OCI-LY1 (cell line): ENCODE data around the gene RSPH1.
A peak's percentile ranks its signal among the peaks of the same experiment; 100 is the strongest.

Experiments used
- H2AFZ ChIP-seq: fragments of 200-600 bp; sonication (generic), shearing (Covaris generic); 2 replicates; pipeline ENCODE4 v1.6.0; 2014; ENCODE audit warnings: antibody characterized with exemption, mild to moderate bottlenecking, low read length
- H3F3A ChIP-seq: fragments of 200-600 bp; sonication (generic), shearing (Covaris generic); 2 replicates; pipeline ENCODE4 v1.6.0; 2014; ENCODE audit warnings: mild to moderate bottlenecking, antibody characterized with exemption, low read length, moderate library complexity; ENCODE audit not compliant: insufficient read depth
- H3K27ac ChIP-seq: fragments of 200-600 bp; sonication (generic); 2 replicates; pipeline ENCODE4 v1.5.1; 2014; ENCODE audit warnings: low read length, mixed run types, mild to moderate bottlenecking, low read depth; ENCODE audit not compliant: poor library complexity, severe bottlenecking
- H3K27me3 ChIP-seq: fragments of 200-600 bp; sonication (generic); 2 replicates; pipeline ENCODE4 v1.6.0; 2014; ENCODE audit warnings: antibody characterized with exemption, mild to moderate bottlenecking, low read length, moderate library complexity; ENCODE audit not compliant: insufficient read depth
- H3K36me3 ChIP-seq: fragments of 200-600 bp; sonication (generic); 2 replicates; pipeline ENCODE4 v1.6.1; 2014; ENCODE audit warnings: mild to moderate bottlenecking, antibody characterized with exemption, low read length, moderate library complexity, mixed read lengths; ENCODE audit not compliant: insufficient read depth
- H3K4me1 ChIP-seq: fragments of 200-600 bp; sonication (generic); 2 replicates; pipeline ENCODE4 v1.5.1; 2014; ENCODE audit warnings: mild to moderate bottlenecking, low read length, moderate library complexity; ENCODE audit not compliant: insufficient read depth, severe bottlenecking
- H3K4me2 ChIP-seq: fragments of 200-600 bp; sonication (generic), shearing (Covaris generic); 2 replicates; pipeline ENCODE4 v1.6.1; 2014; ENCODE audit warnings: low read length
- H3K4me3 ChIP-seq: fragments of 200-600 bp; sonication (generic); 2 replicates; pipeline ENCODE4 v1.5.1; 2014; ENCODE audit warnings: low read length, low read depth, mild to moderate bottlenecking, mixed read lengths; ENCODE audit not compliant: poor library complexity, severe bottlenecking
- H3K79me2 ChIP-seq: fragments of 200-600 bp; shearing (Covaris generic); 2 replicates; pipeline ENCODE4 v1.6.1; 2016; ENCODE audit warnings: mixed run types, low read length, mixed read lengths; ENCODE audit not compliant: insufficient read depth
- H3K9ac ChIP-seq: fragments of 200-600 bp; sonication (generic), shearing (Covaris generic); 2 replicates; pipeline ENCODE4 v1.6.1; 2014; ENCODE audit warnings: mild to moderate bottlenecking, low read length, mixed read lengths
- H3K9me2 ChIP-seq: fragments of 200-600 bp; sonication (generic), shearing (Covaris generic); 2 replicates; pipeline ENCODE4 v1.6.1; 2014; ENCODE audit warnings: low read depth, mild to moderate bottlenecking, low read length, mixed read lengths
- H3K9me3 ChIP-seq: fragments of 200-600 bp; shearing (Covaris generic); 2 replicates; pipeline ENCODE4 v1.6.1; 2014; ENCODE audit warnings: low read length, mixed read lengths
- H4K20me1 ChIP-seq: fragments of 200-600 bp; sonication (generic), shearing (Covaris generic); 2 replicates; pipeline ENCODE4 v1.6.0; 2016; ENCODE audit warnings: mild to moderate bottlenecking, low read length; ENCODE audit not compliant: insufficient read depth
- CTCF ChIP-seq: fragments of 200-600 bp; sonication (generic), shearing (Covaris generic); IDR thresholded peaks from 2 replicates; pipeline ENCODE4 v1.5.1; 2017; ENCODE audit warnings: mild to moderate bottlenecking, antibody characterized with exemption, low read length, moderate library complexity, mixed read lengths
- EZH2 ChIP-seq: fragments of 200-600 bp; sonication (generic), shearing (Covaris generic); IDR thresholded peaks from 2 replicates; pipeline ENCODE4 v1.8.0; 2017; ENCODE audit warnings: borderline replicate concordance, mixed run types, mild to moderate bottlenecking, antibody characterized with exemption, low read length, moderate library complexity, mixed read lengths

The RSPH1 gene

GRCh38 chr21:42539931-42540343 is 43.9 kb upstream of the RSPH1 start:
- H3K79me2 ChIP-seq, result no peaks in the 10 kb centered on the region
- H3K4me3 ChIP-seq, result no peak overlapping the region
- H3K9ac ChIP-seq, result no peak overlapping the region
- H3K36me3 ChIP-seq, result peaks cover 4% of the 10 kb centered on the region; the same call in 1 of the 2 replicates
- H3K27me3 ChIP-seq, result no peaks in the 10 kb centered on the region
- no peaks in the 10 kb centered on the region for H3F3A ChIP-seq
- H3K4me2 ChIP-seq, result no peak overlapping the region
- no peaks in the 10 kb centered on the region for H4K20me1 ChIP-seq
- H2AFZ ChIP-seq, result no peak overlapping the region
- H3K27ac ChIP-seq, result no peak overlapping the region
- no peak for TF ChIP-seq EZH2
- TF ChIP-seq CTCF, result peak; percentile 22; the same call in 1 of the 2 replicates
- no peaks in the 10 kb centered on the region for H3K9me2 ChIP-seq
- peaks cover 45% of the 10 kb centered on the region for H3K4me1 ChIP-seq
- no peaks in the 10 kb centered on the region for H3K9me3 ChIP-seq

- Histone ChIP-seq H3K9me3 (no peaks in the 10 kb centered on the region), H3K9me2 (no peaks in the 10 kb centered on the region), H3K4me1 (peaks cover 47% of the 10 kb centered on the region), H3K36me3 (peaks cover 4% of the 10 kb centered on the region; the same call in 1 of the 2 replicates), H4K20me1 (no peaks in the 10 kb centered on the region), H2AFZ (no peak overlapping the region), H3K4me3 (no peak overlapping the region), H3K27me3 (no peaks in the 10 kb centered on the region), H3K79me2 (no peaks in the 10 kb centered on the region), H3F3A (no peaks in the 10 kb centered on the region), H3K27ac (no peak overlapping the region), H3K9ac (no peak overlapping the region), H3K4me2 (no peak overlapping the region)
- TF ChIP-seq EZH2, result no peak
- no peak for TF ChIP-seq CTCF
Measured at GRCh38 chr21:42539342-42539741, 43.3 kb upstream of the RSPH1 start.

GRCh38 chr21:42538479-42539275 is 42.7 kb upstream of the RSPH1 start:
- H3K36me3 ChIP-seq, result peaks cover 4% of the 10 kb centered on the region; the same call in 1 of the 2 replicates
- H3K4me2 ChIP-seq, result peak overlapping the region; percentile 10; the same call in 1 of the 2 replicates
- H3K9ac ChIP-seq, result no peak overlapping the region; the same call in 1 of the 2 replicates
- H3K9me3 ChIP-seq, result no peaks in the 10 kb centered on the region
- H3K9me2 ChIP-seq, result no peaks in the 10 kb centered on the region
- no peaks in the 10 kb centered on the region for H4K20me1 ChIP-seq
- peak overlapping the region; percentile 98 for H3K27ac ChIP-seq
- no peaks in the 10 kb centered on the region for H3F3A ChIP-seq
- H3K27me3 ChIP-seq, result no peaks in the 10 kb centered on the region
- 0 out of 2 replicates have a peak, but pooled peaks cover under 1% of the 10 kb centered on the region for H3K79me2 ChIP-seq
- TF ChIP-seq CTCF, result no peak; the same call in 1 of the 2 replicates
- no peak for TF ChIP-seq EZH2
- H3K4me3 ChIP-seq, result no peak overlapping the region
- H3K4me1 ChIP-seq, result peaks cover 54% of the 10 kb centered on the region
- H2AFZ ChIP-seq, result no peak overlapping the region
